PFSK-1 (cell line): Measurements from ENCODE around the gene GALK1.
A peak's percentile ranks its signal among the peaks of the same experiment; 100 is the strongest.

Experiments used
- POLR2AphosphoS5 ChIP-seq: IDR thresholded peaks from 2 replicates; pipeline ENCODE4 v1.6.1; 2012; ENCODE audit warnings: low read depth, mild to moderate bottlenecking, control low read depth, low read length, moderate library complexity
- TAF1 ChIP-seq: IDR thresholded peaks from 2 replicates; pipeline ENCODE4 v1.6.1; 2012; ENCODE audit warnings: low read length, control low read depth, borderline replicate concordance; ENCODE audit not compliant: insufficient read depth
- TF ChIP-seq, protein P1 (sequence below), 2 experiments: IDR thresholded peaks; 2 replicates each; pipeline versions ENCODE4 v1.6.1 to v1.8.0; 2011 to 2012; ENCODE audit warnings: low read depth in 2 of 2, low read length in 2 of 2, control low read depth in 1 of 2, inconsistent platforms in 1 of 2, mild to moderate bottlenecking in 1 of 2, moderate library complexity in 1 of 2; ENCODE audit not compliant: insufficient read depth in 1 of 2

DNA sequence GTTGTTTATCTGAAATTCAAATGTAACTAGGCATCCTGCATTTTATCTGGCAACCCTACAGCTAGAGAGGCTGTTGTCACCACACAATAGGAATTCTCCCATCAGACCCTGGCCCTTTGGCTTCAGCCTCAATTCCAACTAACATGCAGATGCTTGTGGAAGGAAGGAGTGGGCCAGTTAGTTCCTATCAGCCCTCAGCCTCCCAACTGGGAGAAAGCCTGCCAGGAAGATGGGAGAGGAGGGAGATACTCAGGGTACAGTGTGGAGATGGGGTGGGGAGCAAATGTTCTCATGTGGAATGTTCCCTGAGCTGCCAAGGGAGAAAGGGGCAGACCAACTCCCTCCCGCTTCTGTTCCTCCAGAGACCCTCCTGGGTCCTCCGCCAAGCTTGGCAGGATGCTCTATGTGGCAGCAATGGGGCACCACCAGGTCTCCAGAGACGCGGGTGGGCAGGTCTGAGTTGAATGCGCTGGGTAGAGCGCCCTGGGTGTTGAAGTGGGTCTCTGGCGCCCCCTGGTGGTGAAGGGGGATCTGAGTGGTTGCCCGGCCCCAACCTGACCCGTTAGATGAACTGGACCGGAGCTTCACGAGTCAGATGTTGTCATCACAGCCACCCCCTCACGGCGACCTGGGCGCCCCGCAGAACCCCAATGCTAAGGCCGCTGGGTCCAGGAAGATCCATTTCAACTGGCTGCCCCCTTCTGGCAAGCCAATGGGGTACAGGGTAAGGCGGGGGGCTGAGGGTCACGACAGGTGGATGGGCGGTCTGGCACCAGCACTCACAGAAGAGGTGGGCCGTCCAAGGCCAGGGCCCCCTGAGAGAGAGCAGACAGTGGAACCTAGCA lies 15.2 kb downstream of the GALK1 start:
- TF ChIP-seq POLR2AphosphoS5 (no peak), TAF1 (no peak)
- TF ChIP-seq, protein P1, sequence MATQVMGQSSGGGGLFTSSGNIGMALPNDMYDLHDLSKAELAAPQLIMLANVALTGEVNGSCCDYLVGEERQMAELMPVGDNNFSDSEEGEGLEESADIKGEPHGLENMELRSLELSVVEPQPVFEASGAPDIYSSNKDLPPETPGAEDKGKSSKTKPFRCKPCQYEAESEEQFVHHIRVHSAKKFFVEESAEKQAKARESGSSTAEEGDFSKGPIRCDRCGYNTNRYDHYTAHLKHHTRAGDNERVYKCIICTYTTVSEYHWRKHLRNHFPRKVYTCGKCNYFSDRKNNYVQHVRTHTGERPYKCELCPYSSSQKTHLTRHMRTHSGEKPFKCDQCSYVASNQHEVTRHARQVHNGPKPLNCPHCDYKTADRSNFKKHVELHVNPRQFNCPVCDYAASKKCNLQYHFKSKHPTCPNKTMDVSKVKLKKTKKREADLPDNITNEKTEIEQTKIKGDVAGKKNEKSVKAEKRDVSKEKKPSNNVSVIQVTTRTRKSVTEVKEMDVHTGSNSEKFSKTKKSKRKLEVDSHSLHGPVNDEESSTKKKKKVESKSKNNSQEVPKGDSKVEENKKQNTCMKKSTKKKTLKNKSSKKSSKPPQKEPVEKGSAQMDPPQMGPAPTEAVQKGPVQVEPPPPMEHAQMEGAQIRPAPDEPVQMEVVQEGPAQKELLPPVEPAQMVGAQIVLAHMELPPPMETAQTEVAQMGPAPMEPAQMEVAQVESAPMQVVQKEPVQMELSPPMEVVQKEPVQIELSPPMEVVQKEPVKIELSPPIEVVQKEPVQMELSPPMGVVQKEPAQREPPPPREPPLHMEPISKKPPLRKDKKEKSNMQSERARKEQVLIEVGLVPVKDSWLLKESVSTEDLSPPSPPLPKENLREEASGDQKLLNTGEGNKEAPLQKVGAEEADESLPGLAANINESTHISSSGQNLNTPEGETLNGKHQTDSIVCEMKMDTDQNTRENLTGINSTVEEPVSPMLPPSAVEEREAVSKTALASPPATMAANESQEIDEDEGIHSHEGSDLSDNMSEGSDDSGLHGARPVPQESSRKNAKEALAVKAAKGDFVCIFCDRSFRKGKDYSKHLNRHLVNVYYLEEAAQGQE (IDR thresholded peaks at IDR 0.05; ENCODE audit: insufficient read depth in 1 of 2, low read depth in 2 of 2, low read length in 2 of 2) = 0 out of 4 replicates have a peak, but pooled peaks of 1 of the 2 experiments have one; percentile 14
